Mammary epithelial cell (primary cell): ENCODE results near the gene SLC36A1.

Experiments
- CTCF ChIP-seq, 2 donors: IDR thresholded peaks in 1 of 2; conservative IDR thresholded peaks in 1 of 2; 2 replicates each; pipeline ENCODE4 v1.5.1; 2011 to 2012; ENCODE audit warnings: inconsistent platforms in 2 of 2, low read length in 2 of 2, mild to moderate bottlenecking in 2 of 2, control low read depth in 1 of 2, low read depth in 1 of 2; ENCODE audit not compliant: insufficient read depth in 1 of 2; ENCODE audit errors: extremely low read depth in 1 of 2
- EZH2 ChIP-seq: IDR thresholded peaks from 2 replicates; pipeline ENCODE4 v1.6.1; 2012; ENCODE audit warnings: low read length, inconsistent platforms, borderline replicate concordance

DNA sequence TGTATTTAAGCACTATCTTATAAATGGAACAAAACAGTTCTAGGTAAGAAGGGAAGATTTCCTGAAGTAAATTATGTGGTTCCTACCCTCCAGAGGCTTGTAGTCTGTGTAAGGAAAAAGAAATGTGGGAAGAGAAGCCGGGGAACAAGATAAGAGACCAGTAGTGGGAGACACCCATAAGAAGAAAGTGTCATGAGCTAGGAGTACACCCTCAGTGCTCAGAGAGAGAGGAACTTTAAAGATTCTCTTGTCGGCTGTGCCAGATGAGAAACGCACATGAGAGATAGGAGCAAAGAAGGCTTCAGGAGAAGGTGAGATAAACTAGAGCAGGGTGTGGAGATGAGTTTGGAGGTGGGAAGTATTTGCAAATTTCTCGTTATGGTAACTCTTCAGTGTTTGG lies 18.1 kb downstream of the SLC36A1 start:
- TF ChIP-seq EZH2, result no peak
- TF ChIP-seq CTCF (conservative IDR thresholded peaks at IDR 0.05 in 1 of 2, IDR thresholded peaks at IDR 0.05 in 1 of 2; ENCODE audit: extremely low read depth in 1 of 2, insufficient read depth in 1 of 2, low read depth in 1 of 2, low read length in 2 of 2), result no peak
